Glomerular visceral epithelial cell (primary cell): Measurements from ENCODE around the gene ALDH9A1.
"Not testable (repeated sequence)": the region's sequence is repeated elsewhere in the genome, so short reads cannot be mapped to it uniquely, and the experiment has no call there.

Experiments used
- DNase-seq: peaks from one replicate; pipeline ENCODE4 v3.0.0-alpha.2; 2016; ENCODE audit errors: extremely low spot score

The ALDH9A1 gene

GRCh38 chr1:165645654-165646366 lies 52.6 kb downstream of the ALDH9A1 start:
- peak; percentile 78 for DNase-seq

- DNase-seq: no peak
Observed at GRCh38 chr1:165644064-165644735, 54.2 kb downstream of the ALDH9A1 start.

DNA sequence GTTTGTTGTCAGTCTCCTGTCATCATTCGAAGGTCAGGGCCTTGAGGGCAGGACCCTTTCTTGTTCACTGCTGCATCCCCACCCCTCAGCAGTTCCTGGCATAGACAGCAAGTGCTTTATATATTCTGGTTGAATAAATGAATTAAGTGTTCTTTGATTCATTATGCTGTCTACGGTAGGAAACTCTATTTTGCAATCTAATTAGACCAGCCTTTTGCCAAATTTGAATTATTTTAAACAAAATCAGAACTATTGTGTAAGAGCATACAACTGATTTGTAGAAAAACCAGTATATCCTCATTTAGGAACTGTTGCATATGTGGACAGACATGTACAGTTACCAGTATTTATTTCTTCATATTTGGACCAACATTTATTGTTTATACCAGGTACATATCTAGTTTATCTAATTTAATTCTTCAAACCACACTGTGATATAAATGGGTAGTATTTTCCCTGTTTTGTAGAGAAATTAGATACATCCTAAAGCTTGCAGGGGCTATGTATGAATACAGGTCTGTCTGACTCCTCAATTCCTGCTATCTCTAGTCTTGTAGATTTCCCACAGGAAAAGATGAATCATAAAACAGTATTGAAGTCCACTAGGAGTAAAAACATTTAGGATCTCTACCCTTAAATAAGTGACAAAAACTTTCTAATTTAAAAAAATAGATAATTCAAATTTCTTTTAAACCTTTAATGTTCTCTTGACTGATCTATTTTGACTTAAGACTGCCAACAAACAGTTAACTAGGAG lies 57.0 kb downstream of the ALDH9A1 start:
- DNase-seq: no peak

- DNase-seq: no peak
Observed at GRCh38 chr1:165639821-165640623, 58.3 kb downstream of the ALDH9A1 start.

DNA sequence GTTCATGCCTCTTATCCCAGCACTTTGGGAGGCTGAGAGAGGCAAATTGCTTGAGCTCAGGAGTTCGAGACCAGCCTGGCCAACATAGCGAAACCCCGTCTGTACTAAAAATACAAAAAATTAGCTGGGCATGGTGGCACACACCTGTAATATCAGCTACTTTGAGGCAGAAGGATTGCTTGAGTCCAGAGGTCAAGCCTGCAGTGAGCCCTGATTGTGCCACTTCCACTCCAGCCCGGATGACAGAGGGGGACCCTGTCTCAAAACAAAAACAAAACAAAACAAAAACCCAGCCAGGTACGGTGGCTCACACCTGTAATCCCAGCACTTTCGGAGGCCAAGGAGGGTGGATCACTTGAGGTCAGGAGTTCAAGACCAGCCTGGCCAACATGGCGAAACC lies 60.2 kb downstream of the ALDH9A1 start:
- DNase-seq: not testable (repeated sequence)

DNA sequence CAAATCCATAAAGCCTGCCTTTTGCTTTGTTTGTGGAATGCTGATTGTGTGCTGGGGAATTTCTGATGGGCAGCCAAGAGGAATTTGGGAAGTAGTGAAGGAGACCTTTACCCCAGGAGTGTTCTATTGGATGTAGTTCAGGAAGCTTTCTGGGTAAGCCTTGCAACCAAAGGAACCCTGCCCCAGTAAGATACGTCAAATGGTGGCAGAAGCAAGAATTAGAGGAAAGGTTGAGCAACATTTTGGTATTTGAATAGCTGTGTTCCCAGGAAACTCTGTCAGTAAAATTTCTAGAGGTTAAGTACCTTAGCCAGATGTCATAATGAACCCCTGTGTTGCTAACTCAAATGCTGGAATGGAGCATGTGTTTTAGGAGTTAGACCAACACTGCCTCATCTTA lies 60.9 kb downstream of the ALDH9A1 start:
- DNase-seq: no peak

DNA sequence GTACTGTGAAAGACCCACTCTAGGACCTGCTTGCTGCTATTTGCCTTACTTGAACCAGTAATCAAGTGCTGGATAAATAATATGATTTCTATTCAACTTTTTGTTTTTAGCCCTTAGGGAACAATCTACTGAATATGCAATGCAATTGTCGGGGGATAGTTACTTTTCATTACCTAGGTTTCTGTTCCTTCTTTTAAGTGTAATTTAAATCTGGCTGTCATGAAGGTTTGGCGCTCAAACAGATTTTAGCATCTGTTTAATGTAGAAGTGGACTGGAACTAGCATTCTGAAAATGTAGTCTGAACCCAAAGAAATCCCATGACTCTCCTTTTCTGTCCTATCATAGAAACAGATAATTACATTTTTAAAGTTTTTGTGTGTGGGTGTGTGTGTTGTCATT lies 62.5 kb downstream of the ALDH9A1 start:
- DNase-seq: no peak

GRCh38 chr1:165635329-165635728 lies 63.0 kb downstream of the ALDH9A1 start:
- no peak for DNase-seq

GRCh38 chr1:165634154-165634921 lies 64.0 kb downstream of the ALDH9A1 start:
- no peak for DNase-seq

GRCh38 chr1:165633614-165634013 lies 64.7 kb downstream of the ALDH9A1 start:
- peak; percentile 34 for DNase-seq

DNA sequence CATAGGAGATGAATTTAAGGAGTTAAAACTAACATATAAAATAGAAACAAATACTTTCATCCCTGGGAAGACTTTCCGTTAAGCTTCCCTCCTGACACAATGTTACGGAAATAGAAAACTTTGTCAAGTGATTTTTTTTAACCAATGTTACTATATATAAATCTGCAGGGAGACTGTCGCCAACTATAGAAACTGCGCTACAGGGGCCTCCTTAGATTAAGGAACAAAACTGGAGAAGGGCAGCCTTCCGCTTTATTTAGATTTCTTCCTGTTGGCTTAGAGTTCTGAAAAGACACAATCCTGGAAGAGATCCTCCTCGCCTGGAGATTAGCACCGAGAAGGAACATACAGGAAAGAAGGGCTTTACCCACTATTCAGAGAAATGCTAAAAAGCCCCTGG lies 65.9 kb downstream of the ALDH9A1 start:
- no peak for DNase-seq

DNA sequence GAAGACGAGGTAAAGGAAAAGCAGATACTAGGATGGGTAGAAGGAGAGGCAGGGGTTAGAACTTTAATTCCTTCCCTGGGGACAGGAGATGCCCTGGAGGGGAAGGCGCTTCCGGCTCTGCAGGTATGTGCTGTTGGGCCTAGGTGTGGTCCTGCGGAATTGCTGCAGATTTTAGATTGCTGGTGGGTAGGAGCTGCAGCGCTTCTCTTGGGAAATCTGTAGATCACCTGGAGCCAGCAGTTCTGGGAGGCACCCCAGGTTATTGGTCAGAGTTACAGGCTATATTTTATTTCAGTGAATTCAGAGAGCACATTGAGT lies 66.3 kb downstream of the ALDH9A1 start:
- no peak for DNase-seq

- DNase-seq: peak; percentile 84
Observed at GRCh38 chr1:165631342-165632151, 66.8 kb downstream of the ALDH9A1 start.

GRCh38 chr1:165630629-165631341 lies 67.6 kb downstream of the ALDH9A1 start, which contains the start of gene MGST3:
MGST3 (plus strand) TSS chr1:165631234; CDS start chr1:165649848, 18,614 bp downstream.
- peak; percentile 95 for DNase-seq

GRCh38 chr1:165629848-165630628 lies 68.3 kb downstream of the ALDH9A1 start:
- no peak for DNase-seq

- DNase-seq: no peak
Observed at GRCh38 chr1:165629151-165629550, 69.2 kb downstream of the ALDH9A1 start.

DNA sequence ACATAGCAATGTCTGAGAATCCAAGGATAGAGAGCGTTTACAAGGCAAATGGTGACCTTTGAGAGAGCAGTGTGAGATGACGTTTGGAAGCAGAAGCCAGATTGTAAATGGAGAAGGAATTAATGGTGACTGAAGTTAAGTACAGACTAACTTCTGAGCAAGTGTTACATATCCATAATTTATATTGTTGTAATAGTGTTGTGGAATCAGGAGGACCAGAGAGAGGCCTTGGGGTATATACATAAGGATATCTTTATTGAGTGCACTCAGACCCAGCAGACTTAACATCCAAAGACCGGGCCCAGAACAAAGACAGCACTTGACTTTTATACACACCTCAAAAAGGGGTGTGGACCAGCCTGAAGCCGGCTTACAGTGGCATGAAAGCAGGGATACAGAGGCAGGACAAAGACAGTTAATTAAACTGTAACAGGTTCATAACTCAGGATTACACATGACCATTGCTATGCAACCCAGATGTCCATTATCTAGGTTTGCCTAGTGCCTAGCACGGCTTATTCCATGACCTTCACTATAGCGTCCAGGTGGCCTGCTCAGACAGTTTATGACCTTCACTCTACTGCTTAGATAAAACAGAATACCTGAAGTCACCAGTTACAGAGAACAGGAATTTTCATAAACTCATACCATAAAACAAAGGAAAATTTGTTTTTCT lies 70.1 kb downstream of the ALDH9A1 start:
- DNase-seq: no peak

DNA sequence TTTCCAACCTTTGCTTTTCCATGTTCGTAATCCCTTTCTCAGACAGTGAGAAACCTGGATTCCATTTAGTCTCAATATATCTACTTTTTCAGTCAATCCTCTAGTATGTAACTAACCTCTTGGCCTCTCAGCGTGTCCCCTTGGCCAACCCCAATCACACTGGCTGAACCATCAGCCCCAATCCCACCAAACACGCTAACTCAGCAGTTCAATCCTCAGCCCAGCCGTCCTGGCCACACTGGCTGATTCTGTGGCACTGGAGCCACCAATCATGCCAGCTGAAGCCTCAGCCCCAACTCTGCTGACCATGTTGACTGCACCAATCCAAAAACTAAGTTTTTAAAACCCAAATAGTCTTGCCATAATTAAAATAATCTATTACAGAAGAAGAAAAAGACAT lies 73.9 kb downstream of the ALDH9A1 start:
- DNase-seq: no peak
